Neuron (in vitro differentiated cells): ENCODE data around the gene PIEZO2.

ENCODE experiments used
- H2AFZ ChIP-seq: one replicate; pipeline ENCODE4 v1.6.1; 2013; ENCODE audit warnings: low read depth, mild to moderate bottlenecking, inconsistent platforms, low read length, moderate library complexity
- H3K27me3 ChIP-seq: one replicate; pipeline ENCODE4 v1.6.1; 2013; ENCODE audit warnings: low read length; ENCODE audit not compliant: insufficient read depth
- H3K36me3 ChIP-seq: one replicate; pipeline ENCODE4 v1.6.1; 2013; ENCODE audit warnings: low read length; ENCODE audit not compliant: insufficient read depth
- H3K4me1 ChIP-seq: one replicate; pipeline ENCODE4 v1.6.1; 2013; ENCODE audit warnings: low read length; ENCODE audit not compliant: insufficient read depth
- H3K4me3 ChIP-seq: 2 replicates; pipeline ENCODE4 v1.5.1; 2013; ENCODE audit warnings: mild to moderate bottlenecking, low read length, moderate library complexity
- H3K9me3 ChIP-seq: one replicate; pipeline ENCODE4 v1.6.1; 2013; ENCODE audit warnings: low read length

PIEZO2 gene

DNA sequence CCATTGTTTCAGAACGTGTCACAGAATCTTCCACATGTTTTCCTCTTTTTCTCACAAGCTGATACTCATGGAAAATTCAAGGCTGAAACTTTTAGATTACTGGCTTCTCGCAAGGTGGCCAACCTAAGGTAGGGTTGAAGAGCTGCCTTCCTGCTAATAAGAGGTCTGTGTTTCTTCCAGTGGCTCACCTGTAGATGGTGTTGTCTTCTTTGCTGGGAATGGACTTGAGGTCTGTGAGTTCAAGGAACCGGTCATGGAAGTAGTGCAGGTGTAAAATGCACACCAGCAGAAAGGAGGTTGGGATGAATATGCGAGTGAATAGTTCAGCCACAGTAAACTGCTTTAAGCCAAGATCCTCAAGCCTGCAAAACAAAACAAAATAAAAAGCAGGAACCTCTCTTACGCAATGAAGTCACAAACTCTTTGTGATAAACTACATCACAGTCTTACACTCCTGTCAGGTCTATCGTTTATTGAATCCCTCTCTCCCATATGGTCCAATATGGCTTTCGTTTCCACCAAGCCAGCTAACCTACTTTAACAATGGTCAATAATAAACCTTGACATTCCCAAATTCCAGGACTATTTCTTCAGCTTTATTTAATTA, 364.7 kb downstream of the PIEZO2 start:
- Histone ChIP-seq H3K9me3 (no peaks in the 10 kb centered on the region), H3K4me1 (no peaks in the 10 kb centered on the region), H3K4me3 (no peak overlapping the region), H2AFZ (no peak overlapping the region), H3K36me3 (no peaks in the 10 kb centered on the region), H3K27me3 (no peaks in the 10 kb centered on the region)

DNA sequence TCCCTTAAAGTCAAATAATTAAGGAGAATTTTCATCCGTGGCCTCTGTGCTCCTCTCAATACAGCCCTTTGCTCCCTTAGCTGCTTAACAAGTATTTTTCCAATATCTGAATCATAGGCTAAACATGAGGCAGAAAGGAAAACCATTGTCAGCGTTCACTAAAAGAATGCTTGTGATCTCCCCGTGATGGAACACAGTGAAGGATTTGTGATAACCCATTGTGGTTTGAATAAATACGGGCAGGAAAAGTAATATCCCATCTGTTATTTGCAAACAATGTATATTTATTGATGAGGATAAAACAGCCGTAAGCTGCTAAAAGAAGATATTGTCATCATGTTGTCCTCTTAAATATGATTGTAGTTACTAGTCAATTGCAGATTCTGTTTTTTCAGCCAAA, 365.4 kb downstream of the PIEZO2 start:
- Histone ChIP-seq H3K4me1 (no peaks in the 10 kb centered on the region), H2AFZ (no peak overlapping the region), H3K36me3 (no peaks in the 10 kb centered on the region), H3K9me3 (no peaks in the 10 kb centered on the region), H3K4me3 (no peak overlapping the region), H3K27me3 (no peaks in the 10 kb centered on the region)

DNA sequence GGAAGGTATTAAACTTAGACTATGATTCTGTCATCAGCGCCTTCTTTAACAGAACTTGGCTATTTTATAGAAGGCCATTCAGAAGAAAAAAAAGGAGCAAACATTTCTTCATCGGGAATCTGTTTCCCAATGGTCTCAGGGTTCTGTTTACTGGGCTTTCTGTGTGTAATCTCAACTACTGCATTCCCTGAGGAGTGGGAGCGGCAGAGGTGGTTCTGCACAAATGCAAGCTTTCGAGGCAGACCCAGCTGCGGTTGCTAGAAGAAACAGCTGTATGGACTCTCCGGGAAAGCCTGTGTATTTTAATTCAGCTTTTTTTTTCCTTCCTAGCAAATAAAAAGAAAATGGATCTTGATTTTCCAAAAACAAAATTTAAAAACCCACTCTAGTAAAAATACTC, 372.9 kb downstream of the PIEZO2 start:
- H3K27me3 ChIP-seq, result no peaks in the 10 kb centered on the region
- no peaks in the 10 kb centered on the region for H3K9me3 ChIP-seq
- no peak overlapping the region for H3K4me3 ChIP-seq
- no peaks in the 10 kb centered on the region for H3K36me3 ChIP-seq
- no peaks in the 10 kb centered on the region for H3K4me1 ChIP-seq
- no peak overlapping the region for H2AFZ ChIP-seq

DNA sequence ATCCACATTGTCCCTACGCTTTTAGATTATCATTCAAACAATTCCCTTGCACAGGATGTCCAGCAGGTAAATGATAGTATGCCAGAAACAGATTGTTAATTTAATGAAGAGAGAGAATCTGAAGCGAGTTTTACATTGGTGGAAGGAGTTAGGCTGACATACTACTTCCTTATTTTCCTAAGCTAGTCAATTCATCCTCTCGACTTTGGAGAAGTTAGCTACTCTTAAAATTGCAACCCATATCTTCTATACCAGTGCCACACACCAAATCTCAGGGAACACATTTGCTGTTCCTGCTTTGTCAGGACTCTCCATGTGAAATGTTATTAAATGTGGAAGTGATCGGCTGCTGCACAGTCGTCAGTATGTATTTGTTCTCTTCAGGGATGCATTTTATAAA, 374.3 kb downstream of the PIEZO2 start:
- no peaks in the 10 kb centered on the region for H3K36me3 ChIP-seq
- H2AFZ ChIP-seq, result no peak overlapping the region
- no peaks in the 10 kb centered on the region for H3K27me3 ChIP-seq
- no peaks in the 10 kb centered on the region for H3K9me3 ChIP-seq
- no peak overlapping the region for H3K4me3 ChIP-seq
- H3K4me1 ChIP-seq, result no peaks in the 10 kb centered on the region

DNA sequence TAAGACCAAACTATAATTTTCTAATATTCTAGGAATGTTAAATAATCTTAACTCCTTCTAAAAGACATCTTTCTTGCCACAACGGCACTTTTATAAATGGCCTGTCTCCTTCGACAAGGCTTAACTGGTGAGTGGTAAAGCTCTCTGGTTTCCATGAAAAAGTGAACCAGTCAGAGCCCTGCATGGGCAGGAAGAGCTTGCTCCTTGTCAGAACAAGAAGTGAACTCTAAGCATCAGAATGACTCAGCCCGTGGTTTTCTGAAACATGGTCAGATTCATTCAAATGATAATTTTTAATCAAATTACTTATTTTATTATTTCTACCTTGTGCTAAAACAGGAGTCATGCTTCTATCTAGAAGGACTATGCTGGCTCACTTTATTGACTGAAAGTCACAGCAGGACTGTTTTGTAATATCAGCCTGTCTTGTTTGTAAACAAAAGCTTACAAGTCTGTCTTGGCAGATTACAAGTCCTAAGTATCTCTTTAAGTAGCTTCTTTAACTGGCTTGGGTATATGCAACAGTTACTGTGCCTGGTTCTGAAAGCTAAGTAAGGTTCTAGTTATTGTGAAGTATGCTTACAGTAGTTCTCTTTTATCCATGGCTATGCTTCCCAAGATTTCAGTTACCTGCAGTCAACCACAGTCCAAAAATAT, 378.2 kb downstream of the PIEZO2 start:
- Histone ChIP-seq H2AFZ (no peak overlapping the region), H3K9me3 (no peaks in the 10 kb centered on the region), H3K27me3 (no peaks in the 10 kb centered on the region), H3K4me3 (no peak overlapping the region), H3K36me3 (no peaks in the 10 kb centered on the region), H3K4me1 (no peaks in the 10 kb centered on the region)

DNA sequence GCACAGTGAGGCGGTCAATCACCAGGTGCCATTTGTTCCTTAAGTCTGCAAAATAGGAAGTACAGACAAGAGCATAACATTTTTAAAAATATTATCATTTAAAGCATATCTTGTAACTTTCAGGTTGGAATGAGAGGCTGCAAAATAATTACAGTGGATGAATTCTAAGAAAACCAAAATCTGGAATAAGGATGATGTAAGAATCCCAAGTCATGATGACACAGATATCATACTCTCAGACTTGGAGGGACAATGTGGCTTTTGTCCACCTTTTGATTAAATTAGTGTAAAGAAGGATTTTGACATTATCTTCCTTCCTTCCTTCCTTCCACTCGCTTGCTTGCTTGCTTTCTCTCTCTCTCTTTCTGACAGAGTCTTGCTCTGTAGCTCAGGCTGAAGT, 379.1 kb downstream of the PIEZO2 start:
- Histone ChIP-seq H2AFZ (no peak overlapping the region), H3K27me3 (no peaks in the 10 kb centered on the region), H3K36me3 (no peaks in the 10 kb centered on the region), H3K9me3 (no peaks in the 10 kb centered on the region), H3K4me3 (no peak overlapping the region), H3K4me1 (no peaks in the 10 kb centered on the region)

DNA sequence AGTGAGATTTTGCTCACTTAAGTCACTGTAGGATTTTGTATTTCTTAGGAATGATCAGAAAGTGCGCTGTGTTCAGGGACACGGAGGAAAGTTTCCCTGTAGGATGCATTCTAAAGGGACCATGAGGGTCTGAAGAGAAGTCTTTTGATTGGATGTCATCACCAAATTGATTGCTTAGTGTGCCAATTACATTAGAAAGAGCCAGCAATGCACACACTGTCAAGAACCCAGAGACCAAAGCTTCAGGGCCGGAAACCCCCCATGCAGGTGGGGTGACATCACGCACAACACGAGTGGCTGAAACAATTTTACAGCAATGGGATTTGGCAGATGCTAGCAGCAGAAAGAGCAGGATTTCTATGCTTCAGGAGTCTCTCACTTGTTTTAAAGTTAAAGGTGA, 381.1 kb downstream of the PIEZO2 start:
- Histone ChIP-seq H3K27me3 (no peaks in the 10 kb centered on the region), H3K4me1 (no peaks in the 10 kb centered on the region), H3K9me3 (no peaks in the 10 kb centered on the region), H2AFZ (no peak overlapping the region), H3K36me3 (no peaks in the 10 kb centered on the region), H3K4me3 (no peak overlapping the region)

DNA sequence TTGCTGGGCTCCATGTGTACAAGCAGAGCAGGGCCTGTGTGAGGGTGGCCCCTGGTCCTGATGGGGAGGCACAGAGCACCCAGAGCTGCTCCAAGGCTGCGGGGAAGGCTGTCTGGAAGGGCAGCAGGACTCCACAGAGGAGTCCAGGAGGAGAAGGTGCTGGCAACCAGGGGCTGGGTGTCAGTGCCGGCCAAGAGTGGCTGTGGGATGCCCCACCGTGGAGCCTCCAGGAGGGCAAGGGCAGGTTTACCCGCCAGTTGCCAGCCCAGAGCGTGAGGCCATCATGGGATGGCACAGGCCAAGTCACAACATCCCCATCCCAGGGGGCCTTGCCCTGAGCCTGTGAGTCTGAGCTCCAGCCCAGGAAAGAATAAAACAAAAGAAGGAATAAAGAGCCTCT, 381.7 kb downstream of the PIEZO2 start:
- Histone ChIP-seq H3K4me1 (no peaks in the 10 kb centered on the region), H2AFZ (no peak overlapping the region)

DNA sequence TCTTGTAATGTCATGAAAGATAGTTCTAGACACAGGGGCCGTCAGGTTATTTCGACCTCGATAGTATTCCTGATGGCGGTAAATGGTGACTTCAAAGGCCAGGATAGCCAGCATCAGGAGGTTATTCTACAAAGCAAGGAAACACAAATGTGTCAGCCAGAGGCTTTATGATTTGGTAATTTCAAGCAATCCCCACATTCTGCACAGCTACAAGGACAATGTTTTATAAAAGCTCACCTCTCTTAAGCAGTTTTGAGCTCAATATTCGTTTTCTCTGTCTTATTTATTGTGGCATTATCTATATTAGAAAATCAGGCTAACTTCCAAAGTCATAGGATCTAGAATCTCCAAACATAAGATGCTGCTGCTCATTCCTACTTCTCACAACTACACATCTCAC, 388.4 kb downstream of the PIEZO2 start:
- Histone ChIP-seq H3K4me1 (no peaks in the 10 kb centered on the region), H3K27me3 (no peaks in the 10 kb centered on the region), H3K9me3 (no peaks in the 10 kb centered on the region), H3K4me3 (no peak overlapping the region), H2AFZ (no peak overlapping the region), H3K36me3 (no peaks in the 10 kb centered on the region)

More for the DNA sequence above, 381.7 kb downstream of the PIEZO2 start:
- Histone ChIP-seq H3K36me3 (no peaks in the 10 kb centered on the region), H3K4me3 (no peak overlapping the region), H3K9me3 (no peaks in the 10 kb centered on the region), H3K27me3 (no peaks in the 10 kb centered on the region)

DNA sequence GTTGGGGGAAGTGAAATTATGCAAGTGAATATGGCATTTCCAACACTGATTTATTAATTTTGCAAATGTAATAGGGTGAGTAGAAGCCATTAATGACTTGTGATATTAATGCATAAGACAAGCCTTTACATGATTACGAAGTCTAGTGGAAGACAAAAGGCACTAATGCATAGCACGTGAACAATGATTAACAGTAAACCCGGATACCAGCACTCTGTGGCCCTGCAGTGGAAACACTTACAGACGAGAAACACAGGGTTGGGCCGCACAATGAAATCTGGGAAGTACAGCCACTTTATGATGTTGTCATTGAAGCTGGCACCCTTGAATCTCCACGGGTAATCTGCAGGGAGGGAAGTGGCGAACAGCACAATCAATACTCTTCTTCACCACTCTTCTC, 390.1 kb downstream of the PIEZO2 start:
- Histone ChIP-seq H3K4me1 (no peaks in the 10 kb centered on the region), H2AFZ (no peak overlapping the region)

DNA sequence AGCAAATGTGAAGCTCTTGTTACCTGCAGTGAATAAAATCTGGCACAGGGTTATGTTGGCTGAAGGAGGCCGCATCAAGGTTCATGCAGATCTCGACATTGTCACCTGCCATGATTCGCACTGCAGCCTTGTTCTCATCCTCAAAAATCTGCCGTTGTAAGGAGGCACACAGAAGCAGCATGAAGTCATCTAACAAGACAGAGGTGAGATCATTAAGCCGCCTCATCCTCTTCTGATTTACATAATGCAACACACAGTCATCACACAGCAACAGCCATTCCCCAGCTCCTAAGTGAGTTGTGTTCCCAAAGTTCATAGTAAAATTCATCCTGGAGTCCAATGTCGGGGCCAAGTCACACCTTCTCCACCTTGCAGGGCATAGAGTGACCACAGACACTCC, 391.4 kb downstream of the PIEZO2 start:
- no peak overlapping the region for H2AFZ ChIP-seq
- H3K36me3 ChIP-seq, result no peaks in the 10 kb centered on the region
- H3K9me3 ChIP-seq, result no peaks in the 10 kb centered on the region
- H3K4me3 ChIP-seq, result no peak overlapping the region
- H3K27me3 ChIP-seq, result no peaks in the 10 kb centered on the region
- H3K4me1 ChIP-seq, result no peaks in the 10 kb centered on the region

More for the DNA sequence above, 390.1 kb downstream of the PIEZO2 start:
- no peaks in the 10 kb centered on the region for H3K9me3 ChIP-seq
- no peak overlapping the region for H3K4me3 ChIP-seq
- no peaks in the 10 kb centered on the region for H3K27me3 ChIP-seq
- H3K36me3 ChIP-seq, result no peaks in the 10 kb centered on the region

DNA sequence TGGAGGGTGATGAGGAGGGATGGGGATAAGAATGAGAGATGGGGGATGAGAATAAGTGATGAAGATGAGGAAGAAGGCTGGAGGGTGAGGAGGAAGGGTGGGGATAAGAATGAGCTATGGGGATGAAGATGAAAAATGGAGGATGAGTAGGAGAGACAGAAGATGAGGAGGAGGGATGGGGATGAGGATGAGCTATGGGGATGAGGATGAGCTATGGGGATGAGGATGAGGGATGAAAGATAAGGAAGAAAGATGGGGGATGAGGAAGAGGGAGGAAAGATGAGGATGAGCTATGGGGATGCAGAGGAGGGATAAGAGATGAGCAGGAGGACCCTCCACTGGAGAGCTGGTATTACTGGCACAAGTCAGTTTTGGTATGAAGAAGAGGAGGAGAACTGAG, 392.0 kb downstream of the PIEZO2 start:
- no peak overlapping the region for H3K4me3 ChIP-seq
- no peaks in the 10 kb centered on the region for H3K4me1 ChIP-seq
- no peaks in the 10 kb centered on the region for H3K27me3 ChIP-seq
- H3K36me3 ChIP-seq, result no peaks in the 10 kb centered on the region
- H2AFZ ChIP-seq, result no peak overlapping the region
- H3K9me3 ChIP-seq, result no peaks in the 10 kb centered on the region

DNA sequence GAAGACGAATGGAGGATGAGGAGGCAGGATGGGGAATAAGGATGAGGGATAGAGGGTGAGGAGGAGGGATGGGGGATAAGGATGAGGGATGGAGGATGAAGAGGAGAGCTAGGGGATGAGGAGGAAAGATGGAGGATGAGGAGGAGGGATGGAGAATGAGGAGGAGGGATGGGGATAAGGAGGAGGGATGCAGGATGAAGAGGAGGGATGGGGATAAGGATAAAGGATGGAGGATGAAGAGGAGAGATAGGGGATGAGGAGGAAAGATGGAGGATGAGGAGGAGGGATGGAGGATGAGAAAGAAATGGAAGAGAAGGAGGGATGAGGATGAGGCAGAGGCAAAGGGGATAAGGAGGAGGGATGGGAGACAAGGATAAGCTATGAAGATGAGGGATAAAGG, 393.5 kb downstream of the PIEZO2 start:
- H3K4me1 ChIP-seq, result no peaks in the 10 kb centered on the region
- no peak overlapping the region for H2AFZ ChIP-seq
- no peak overlapping the region for H3K4me3 ChIP-seq
- no peaks in the 10 kb centered on the region for H3K9me3 ChIP-seq
- no peaks in the 10 kb centered on the region for H3K36me3 ChIP-seq
- no peaks in the 10 kb centered on the region for H3K27me3 ChIP-seq

DNA sequence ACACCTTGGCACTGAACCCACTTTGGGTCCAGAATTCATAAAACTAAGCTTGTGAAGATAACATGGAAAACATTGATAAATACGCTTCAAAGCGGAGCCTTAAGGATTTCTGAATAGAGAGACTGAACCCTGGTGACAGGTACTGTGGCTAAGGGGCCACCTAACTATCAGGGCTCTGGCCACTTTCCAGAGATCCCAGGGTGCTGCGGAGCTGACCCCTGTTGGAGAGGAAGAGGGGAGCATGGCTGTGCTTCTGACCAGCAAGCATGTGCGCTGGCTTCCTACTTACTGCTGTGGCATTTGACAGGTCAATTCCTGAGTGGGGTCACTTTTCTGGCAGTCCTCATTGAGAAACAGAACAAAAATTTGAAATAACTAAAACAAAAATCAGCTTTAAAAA, 395.2 kb downstream of the PIEZO2 start:
- Histone ChIP-seq H3K9me3 (no peaks in the 10 kb centered on the region), H2AFZ (no peak overlapping the region), H3K36me3 (no peaks in the 10 kb centered on the region), H3K27me3 (no peaks in the 10 kb centered on the region), H3K4me1 (no peaks in the 10 kb centered on the region), H3K4me3 (no peak overlapping the region)
